Thyroid gland (tissue), 4 donors: ENCODE results near the gene IFT57.

Experiments used
- POLR2A ChIP-seq, 2 donors: fragments of 450-650 bp; IDR thresholded peaks; one replicate each; pipeline ENCODE4 v1.6.1; 2017; ENCODE audit warnings: antibody characterized with exemption in 2 of 2, mild to moderate bottlenecking in 2 of 2, moderate library complexity in 1 of 2
- TF ChIP-seq, protein P1 (sequence below), 6 experiments: fragments of 200-600 bp in 3 of 6; fragments of 450-650 bp in 3 of 6; sonication (generic) in 3 of 6; IDR thresholded peaks; one replicate each; pipeline ENCODE4 v1.5.1; 2016 to 2019; ENCODE audit warnings: antibody characterized with exemption in 6 of 6, mild to moderate bottlenecking in 2 of 6, inconsistent platforms in 1 of 6, moderate library complexity in 1 of 6

DNA sequence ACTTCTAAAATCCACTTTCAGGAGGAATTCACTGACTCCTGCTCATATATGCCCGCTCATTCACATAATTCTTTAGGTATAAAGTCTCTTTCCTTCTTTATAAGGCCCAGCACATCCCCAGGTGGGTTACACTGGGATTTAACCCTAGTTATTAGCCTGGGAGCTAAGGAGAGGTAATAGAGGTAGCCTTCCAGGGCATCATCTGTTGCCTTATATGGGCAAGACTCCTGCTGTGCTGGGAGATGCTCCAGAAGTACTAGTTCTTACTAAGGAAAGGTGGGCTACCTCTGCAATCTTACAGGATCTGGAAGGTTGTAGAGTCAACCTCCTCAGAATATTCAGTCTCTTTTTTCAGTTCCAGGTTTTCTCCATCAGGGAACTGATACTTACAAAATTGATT is 13.1 kb upstream of the IFT57 start:
- TF ChIP-seq, protein P1, sequence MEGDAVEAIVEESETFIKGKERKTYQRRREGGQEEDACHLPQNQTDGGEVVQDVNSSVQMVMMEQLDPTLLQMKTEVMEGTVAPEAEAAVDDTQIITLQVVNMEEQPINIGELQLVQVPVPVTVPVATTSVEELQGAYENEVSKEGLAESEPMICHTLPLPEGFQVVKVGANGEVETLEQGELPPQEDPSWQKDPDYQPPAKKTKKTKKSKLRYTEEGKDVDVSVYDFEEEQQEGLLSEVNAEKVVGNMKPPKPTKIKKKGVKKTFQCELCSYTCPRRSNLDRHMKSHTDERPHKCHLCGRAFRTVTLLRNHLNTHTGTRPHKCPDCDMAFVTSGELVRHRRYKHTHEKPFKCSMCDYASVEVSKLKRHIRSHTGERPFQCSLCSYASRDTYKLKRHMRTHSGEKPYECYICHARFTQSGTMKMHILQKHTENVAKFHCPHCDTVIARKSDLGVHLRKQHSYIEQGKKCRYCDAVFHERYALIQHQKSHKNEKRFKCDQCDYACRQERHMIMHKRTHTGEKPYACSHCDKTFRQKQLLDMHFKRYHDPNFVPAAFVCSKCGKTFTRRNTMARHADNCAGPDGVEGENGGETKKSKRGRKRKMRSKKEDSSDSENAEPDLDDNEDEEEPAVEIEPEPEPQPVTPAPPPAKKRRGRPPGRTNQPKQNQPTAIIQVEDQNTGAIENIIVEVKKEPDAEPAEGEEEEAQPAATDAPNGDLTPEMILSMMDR (IDR thresholded peaks at IDR 0.05) = no peak
- TF ChIP-seq POLR2A (IDR thresholded peaks at IDR 0.05) = no peak
